Upper lobe of left lung (tissue), 4 donors: ENCODE results near the gene MRPS21.

Experiments used
- EP300 ChIP-seq, 4 donors: sonication (generic); formaldehyde crosslinking; IDR thresholded peaks; one replicate each; pipeline ENCODE4 v1.5.1; 2017; ENCODE audit warnings: antibody characterized with exemption in 4 of 4, control low read depth in 2 of 4
- POLR2A ChIP-seq, 4 donors: fragments of 450-650 bp; IDR thresholded peaks; one replicate each; pipeline ENCODE4 v1.5.1; 2016 to 2017; ENCODE audit warnings: antibody characterized with exemption in 4 of 4, mild to moderate bottlenecking in 2 of 4
- POLR2AphosphoS5 ChIP-seq, 2 donors: sonication (generic); formaldehyde crosslinking; IDR thresholded peaks; one replicate each; pipeline ENCODE4 v1.5.1; 2017; ENCODE audit warnings: antibody characterized with exemption in 2 of 2
- TF ChIP-seq, protein P1 (sequence below), 6 experiments: fragments of 450-650 bp in 4 of 6; fragments of 200-600 bp in 2 of 6; sonication (generic) in 2 of 6; IDR thresholded peaks; one replicate each; pipeline ENCODE4 v1.5.1; 2016 to 2019; ENCODE audit warnings: antibody characterized with exemption in 6 of 6

DNA sequence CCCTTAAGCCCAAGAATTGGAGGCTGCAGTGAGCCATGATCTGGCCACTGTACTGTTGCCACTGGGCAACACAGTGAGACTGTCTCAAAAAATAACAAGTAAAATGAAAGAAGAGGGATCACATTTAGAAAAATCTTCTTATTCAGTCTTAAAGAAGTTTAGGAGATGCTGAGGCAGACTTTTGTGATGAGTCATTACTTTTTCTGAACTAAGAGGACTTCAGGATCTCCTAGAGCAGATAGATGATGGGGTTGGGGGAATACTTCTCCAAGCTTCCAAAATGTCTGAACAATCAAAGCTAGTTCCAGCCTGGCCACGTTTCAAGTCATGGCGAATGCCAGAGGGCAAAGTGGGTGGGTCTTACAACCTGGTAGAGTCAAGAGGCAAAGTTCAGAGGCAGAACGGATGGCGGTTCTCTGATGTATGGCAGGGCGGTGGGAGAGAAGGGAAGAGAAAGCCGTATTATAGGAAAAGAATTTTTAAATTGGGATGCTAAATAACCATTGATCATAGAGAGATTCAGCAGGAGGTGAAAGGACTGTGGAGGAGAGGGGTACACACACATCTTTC lies 13.4 kb upstream of the MRPS21 start:
- TF ChIP-seq, protein P1, sequence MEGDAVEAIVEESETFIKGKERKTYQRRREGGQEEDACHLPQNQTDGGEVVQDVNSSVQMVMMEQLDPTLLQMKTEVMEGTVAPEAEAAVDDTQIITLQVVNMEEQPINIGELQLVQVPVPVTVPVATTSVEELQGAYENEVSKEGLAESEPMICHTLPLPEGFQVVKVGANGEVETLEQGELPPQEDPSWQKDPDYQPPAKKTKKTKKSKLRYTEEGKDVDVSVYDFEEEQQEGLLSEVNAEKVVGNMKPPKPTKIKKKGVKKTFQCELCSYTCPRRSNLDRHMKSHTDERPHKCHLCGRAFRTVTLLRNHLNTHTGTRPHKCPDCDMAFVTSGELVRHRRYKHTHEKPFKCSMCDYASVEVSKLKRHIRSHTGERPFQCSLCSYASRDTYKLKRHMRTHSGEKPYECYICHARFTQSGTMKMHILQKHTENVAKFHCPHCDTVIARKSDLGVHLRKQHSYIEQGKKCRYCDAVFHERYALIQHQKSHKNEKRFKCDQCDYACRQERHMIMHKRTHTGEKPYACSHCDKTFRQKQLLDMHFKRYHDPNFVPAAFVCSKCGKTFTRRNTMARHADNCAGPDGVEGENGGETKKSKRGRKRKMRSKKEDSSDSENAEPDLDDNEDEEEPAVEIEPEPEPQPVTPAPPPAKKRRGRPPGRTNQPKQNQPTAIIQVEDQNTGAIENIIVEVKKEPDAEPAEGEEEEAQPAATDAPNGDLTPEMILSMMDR (IDR thresholded peaks at IDR 0.05): no peak
- TF ChIP-seq EP300 (IDR thresholded peaks at IDR 0.05): no peak
- no peak for TF ChIP-seq POLR2AphosphoS5 (IDR thresholded peaks at IDR 0.05)
- no peak for TF ChIP-seq POLR2A (IDR thresholded peaks at IDR 0.05)
